ENCODE results near the gene ZMYND11.

ZMYND11 gene

GRCh38 chr10:188546-188945 is 53.3 kb downstream of the ZMYND11 start:
- no peaks in the 10 kb centered on the region for H3K9me3 ChIP-seq (ENCODE audit: control insufficient read depth, low read length)
- no peaks in the 10 kb centered on the region for H3K27me3 ChIP-seq (replicated peaks; ENCODE audit: control insufficient read depth, insufficient read depth, low read length, poor library complexity, severe bottlenecking)
- no peak overlapping the region for H3K27ac ChIP-seq (ENCODE audit: insufficient read depth, low read length, poor library complexity, severe bottlenecking)
- H3K4me1 ChIP-seq (ENCODE audit: control insufficient read depth, insufficient read depth, low read length, poor library complexity, severe bottlenecking): no peaks in the 10 kb centered on the region
- DNase-seq: no peak
- no peak overlapping the region for H3K4me3 ChIP-seq (ENCODE audit: insufficient read depth, low read depth, low read length, poor library complexity, severe bottlenecking)
- peaks cover 7% of the 10 kb centered on the region for H3K36me3 ChIP-seq (ENCODE audit: control insufficient read depth, insufficient read depth, low read length)

- H3K36me3 ChIP-seq (ENCODE audit: control insufficient read depth, insufficient read depth, low read length): peaks cover 2% of the 10 kb centered on the region
- H3K27me3 ChIP-seq (replicated peaks; ENCODE audit: control insufficient read depth, insufficient read depth, low read length, poor library complexity, severe bottlenecking): no peaks in the 10 kb centered on the region
- no peak for DNase-seq
- no peaks in the 10 kb centered on the region for H3K9me3 ChIP-seq (ENCODE audit: control insufficient read depth, low read length)
- no peak overlapping the region for H3K27ac ChIP-seq (ENCODE audit: insufficient read depth, low read length, poor library complexity, severe bottlenecking)
- H3K4me3 ChIP-seq (ENCODE audit: insufficient read depth, low read depth, low read length, poor library complexity, severe bottlenecking): no peak overlapping the region
- no peaks in the 10 kb centered on the region for H3K4me1 ChIP-seq (ENCODE audit: control insufficient read depth, insufficient read depth, low read length, poor library complexity, severe bottlenecking)
Measured at GRCh38 chr10:190216-190615, 55.0 kb downstream of the ZMYND11 start.

GRCh38 chr10:191703-192518 is 56.7 kb downstream of the ZMYND11 start:
- H3K4me3 ChIP-seq (ENCODE audit: insufficient read depth, low read depth, low read length, poor library complexity, severe bottlenecking): no peak overlapping the region
- no peaks in the 10 kb centered on the region for H3K9me3 ChIP-seq (ENCODE audit: control insufficient read depth, low read length)
- H3K27me3 ChIP-seq (replicated peaks; ENCODE audit: control insufficient read depth, insufficient read depth, low read length, poor library complexity, severe bottlenecking): no peaks in the 10 kb centered on the region
- no peak for DNase-seq
- no peak overlapping the region for H3K27ac ChIP-seq (ENCODE audit: insufficient read depth, low read length, poor library complexity, severe bottlenecking)
- no peaks in the 10 kb centered on the region for H3K4me1 ChIP-seq (ENCODE audit: control insufficient read depth, insufficient read depth, low read length, poor library complexity, severe bottlenecking)
- H3K36me3 ChIP-seq (ENCODE audit: control insufficient read depth, insufficient read depth, low read length): peaks cover 2% of the 10 kb centered on the region

GRCh38 chr10:194281-194680 is 59.0 kb downstream of the ZMYND11 start:
- DNase-seq: no peak
- no peak overlapping the region for H3K27ac ChIP-seq (ENCODE audit: insufficient read depth, low read length, poor library complexity, severe bottlenecking)
- peaks cover 2% of the 10 kb centered on the region for H3K36me3 ChIP-seq (ENCODE audit: control insufficient read depth, insufficient read depth, low read length)
- no peaks in the 10 kb centered on the region for H3K9me3 ChIP-seq (ENCODE audit: control insufficient read depth, low read length)
- H3K27me3 ChIP-seq (replicated peaks; ENCODE audit: control insufficient read depth, insufficient read depth, low read length, poor library complexity, severe bottlenecking): no peaks in the 10 kb centered on the region
- no peaks in the 10 kb centered on the region for H3K4me1 ChIP-seq (ENCODE audit: control insufficient read depth, insufficient read depth, low read length, poor library complexity, severe bottlenecking)
- no peak overlapping the region for H3K4me3 ChIP-seq (ENCODE audit: insufficient read depth, low read depth, low read length, poor library complexity, severe bottlenecking)

- Histone ChIP-seq H3K9me3 (ENCODE audit: control insufficient read depth, low read length) (no peaks in the 10 kb centered on the region), H3K4me1 (ENCODE audit: control insufficient read depth, insufficient read depth, low read length, poor library complexity, severe bottlenecking) (no peaks in the 10 kb centered on the region), H3K27ac (ENCODE audit: insufficient read depth, low read length, poor library complexity, severe bottlenecking) (no peak overlapping the region), H3K36me3 (ENCODE audit: control insufficient read depth, insufficient read depth, low read length) (no peaks in the 10 kb centered on the region), H3K4me3 (ENCODE audit: insufficient read depth, low read depth, low read length, poor library complexity, severe bottlenecking) (no peak overlapping the region), H3K27me3 (replicated peaks; ENCODE audit: control insufficient read depth, insufficient read depth, low read length, poor library complexity, severe bottlenecking) (no peaks in the 10 kb centered on the region)
- no peak for DNase-seq
Measured at GRCh38 chr10:200405-200804, 65.2 kb downstream of the ZMYND11 start.

- Histone ChIP-seq H3K27me3 (replicated peaks; ENCODE audit: control insufficient read depth, insufficient read depth, low read length, poor library complexity, severe bottlenecking) (no peaks in the 10 kb centered on the region), H3K4me1 (ENCODE audit: control insufficient read depth, insufficient read depth, low read length, poor library complexity, severe bottlenecking) (no peaks in the 10 kb centered on the region), H3K4me3 (ENCODE audit: insufficient read depth, low read depth, low read length, poor library complexity, severe bottlenecking) (no peak overlapping the region), H3K36me3 (ENCODE audit: control insufficient read depth, insufficient read depth, low read length) (no peaks in the 10 kb centered on the region), H3K27ac (ENCODE audit: insufficient read depth, low read length, poor library complexity, severe bottlenecking) (no peak overlapping the region), H3K9me3 (ENCODE audit: control insufficient read depth, low read length) (no peaks in the 10 kb centered on the region)
- no peak for DNase-seq
Measured at GRCh38 chr10:201328-201771, 66.1 kb downstream of the ZMYND11 start.

GRCh38 chr10:208616-209015 is 73.4 kb downstream of the ZMYND11 start:
- Histone ChIP-seq H3K36me3 (ENCODE audit: control insufficient read depth, insufficient read depth, low read length) (no peaks in the 10 kb centered on the region), H3K27ac (ENCODE audit: insufficient read depth, low read length, poor library complexity, severe bottlenecking) (no peak overlapping the region), H3K27me3 (replicated peaks; ENCODE audit: control insufficient read depth, insufficient read depth, low read length, poor library complexity, severe bottlenecking) (no peaks in the 10 kb centered on the region), H3K4me1 (ENCODE audit: control insufficient read depth, insufficient read depth, low read length, poor library complexity, severe bottlenecking) (no peaks in the 10 kb centered on the region), H3K9me3 (ENCODE audit: control insufficient read depth, low read length) (no peaks in the 10 kb centered on the region), H3K4me3 (ENCODE audit: insufficient read depth, low read depth, low read length, poor library complexity, severe bottlenecking) (no peak overlapping the region)
- no peak for DNase-seq

GRCh38 chr10:209357-209756 is 74.1 kb downstream of the ZMYND11 start:
- no peaks in the 10 kb centered on the region for H3K9me3 ChIP-seq (ENCODE audit: control insufficient read depth, low read length)
- no peak overlapping the region for H3K4me3 ChIP-seq (ENCODE audit: insufficient read depth, low read depth, low read length, poor library complexity, severe bottlenecking)
- no peaks in the 10 kb centered on the region for H3K36me3 ChIP-seq (ENCODE audit: control insufficient read depth, insufficient read depth, low read length)
- H3K27me3 ChIP-seq (replicated peaks; ENCODE audit: control insufficient read depth, insufficient read depth, low read length, poor library complexity, severe bottlenecking): no peaks in the 10 kb centered on the region
- H3K27ac ChIP-seq (ENCODE audit: insufficient read depth, low read length, poor library complexity, severe bottlenecking): no peak overlapping the region
- H3K4me1 ChIP-seq (ENCODE audit: control insufficient read depth, insufficient read depth, low read length, poor library complexity, severe bottlenecking): no peaks in the 10 kb centered on the region
- no peak for DNase-seq

- Histone ChIP-seq H3K27ac (ENCODE audit: insufficient read depth, low read length, poor library complexity, severe bottlenecking) (no peak overlapping the region), H3K27me3 (replicated peaks; ENCODE audit: control insufficient read depth, insufficient read depth, low read length, poor library complexity, severe bottlenecking) (no peaks in the 10 kb centered on the region)
Measured at GRCh38 chr10:210297-210696, 75.0 kb downstream of the ZMYND11 start.

GRCh38 chr10:215444-215843 is 80.2 kb downstream of the ZMYND11 start:
- no peak overlapping the region for H3K27ac ChIP-seq (ENCODE audit: insufficient read depth, low read length, poor library complexity, severe bottlenecking)
- no peak for DNase-seq
- H3K27me3 ChIP-seq (replicated peaks; ENCODE audit: control insufficient read depth, insufficient read depth, low read length, poor library complexity, severe bottlenecking): no peaks in the 10 kb centered on the region
- no peaks in the 10 kb centered on the region for H3K36me3 ChIP-seq (ENCODE audit: control insufficient read depth, insufficient read depth, low read length)
- H3K9me3 ChIP-seq (ENCODE audit: control insufficient read depth, low read length): no peaks in the 10 kb centered on the region
- no peak overlapping the region for H3K4me3 ChIP-seq (ENCODE audit: insufficient read depth, low read depth, low read length, poor library complexity, severe bottlenecking)
- no peaks in the 10 kb centered on the region for H3K4me1 ChIP-seq (ENCODE audit: control insufficient read depth, insufficient read depth, low read length, poor library complexity, severe bottlenecking)

More at GRCh38 chr10:210297-210696, 75.0 kb downstream of the ZMYND11 start:
- H3K4me3 ChIP-seq (ENCODE audit: insufficient read depth, low read depth, low read length, poor library complexity, severe bottlenecking): no peak overlapping the region
- H3K9me3 ChIP-seq (ENCODE audit: control insufficient read depth, low read length): no peaks in the 10 kb centered on the region
- no peaks in the 10 kb centered on the region for H3K36me3 ChIP-seq (ENCODE audit: control insufficient read depth, insufficient read depth, low read length)
- no peaks in the 10 kb centered on the region for H3K4me1 ChIP-seq (ENCODE audit: control insufficient read depth, insufficient read depth, low read length, poor library complexity, severe bottlenecking)
- DNase-seq: no peak

All from effector memory CD4-positive, alpha-beta T cell (primary cell).